Right lobe of liver (tissue), 6 donors: ENCODE data around the gene SHQ1. TPM values are rescaled to one million over a fixed set of nuclear protein-coding genes. Genes with fewer than 3 reads are reported as not detected.

Experiments
- ATAC-seq, 4 donors: fragments of 200-7000 bp; cut with Tn5 transposase; one replicate each; pipeline ENCODE4 v1.9.1; 2020; ENCODE audit warnings: mild to moderate bottlenecking in 4 of 4, moderate library complexity in 4 of 4
- DNase-seq, 3 donors: peaks; one replicate each; pipeline ENCODE4 v3.0.0-alpha.2; 2020
- H3K27ac ChIP-seq, 3 donors: fragments of 200-600 bp; one replicate each; pipeline ENCODE4 v1.8.0; 2022
- H3K27me3 ChIP-seq, 2 donors: fragments of 200-600 bp; one replicate each; pipeline ENCODE4 v1.8.0; 2022
- H3K36me3 ChIP-seq, 4 donors: fragments of 200-600 bp; sonication (generic) in 1 of 4; one replicate each; pipeline versions ENCODE4 v1.5.1 to v1.8.0; 2017 to 2022; ENCODE audit warnings: control low read depth in 1 of 4
- H3K4me1 ChIP-seq, 4 donors: fragments of 200-600 bp; sonication (generic) in 1 of 4; one replicate each; pipeline versions ENCODE4 v1.5.1 to v1.8.0; 2017 to 2022; ENCODE audit warnings: control low read depth in 1 of 4
- H3K4me3 ChIP-seq, 3 donors: fragments of 200-600 bp; one replicate each; pipeline ENCODE4 v1.8.0; 2022
- H3K9me3 ChIP-seq, 4 donors: fragments of 200-600 bp; sonication (generic) in 1 of 4; one replicate each; pipeline versions ENCODE4 v1.5.1 to v1.8.0; 2017 to 2022; ENCODE audit warnings: control low read depth in 1 of 4
- POLR2A ChIP-seq: fragments of 450-650 bp; IDR thresholded peaks from one replicate; pipeline ENCODE4 v1.6.1; 2017; ENCODE audit warnings: antibody characterized with exemption, mild to moderate bottlenecking
- WGBS: methylation state at CpG from one replicate; pipeline ENCODE4 v1.1.6; 2018; ENCODE audit warnings: low coverage, low lambda C conversion rate; ENCODE audit not compliant: insufficient coverage; ENCODE audit errors: missing lambda C conversion rate; 5-methylcytosine and 5-hydroxymethylcytosine counted together
- intact Hi-C, 2 donors: fragments of 100-400 bp; cut with DNase I; formaldehyde crosslinking; loops; one replicate each; pipeline versions ENCODE4 v1.11.2 to v1.14.1; 2022
- long read RNA-seq: library from polyadenylated mRNA; unstranded; transcript quantifications from one replicate; pipeline ENCODE4 v2.0.0, GENCODE V29; 2019
- total RNA-seq, 6 experiments: library from RNA; depleted of rRNA in 2 of 6; stranded (reverse); fragments of >200 nt in 2 of 6; fragmentation: NEBNext Ultra II Directional in 3 of 6; extraction: Animal tissue kit (Norgen Biotek cat#: 25700) in 3 of 6; gene quantifications; one replicate each; pipeline versions ENCODE4 v1.1.0 to v1.2.4, GENCODE V29; 2016 to 2023
- TF ChIP-seq, protein P1 (sequence below), 4 donors: fragments of 200-600 bp in 3 of 4; fragments of 450-650 bp in 1 of 4; IDR thresholded peaks; one replicate each; pipeline versions ENCODE4 v1.5.1 to v1.8.0; 2016 to 2022; ENCODE audit warnings: antibody characterized with exemption in 4 of 4, mild to moderate bottlenecking in 2 of 4
- donor health status: DM: no; HTN: yes; CAD: no.
- donor health status: DM: no; HTN: no; CAD: no.
- donor health status: DM: no; HTN: no; CAD: no.
- donor health status: DM: no; HTN: yes; CAD: no.
- donor health status: DM: no; HTN: yes; CAD: no.

The SHQ1 gene
- 1 to 10 TPM; 5.1 to 9.9 (median 7.9) TPM for total RNA-seq
- long read RNA-seq, partial matches to known transcripts: 0 of 1 reads
- long read RNA-seq, other reads (novel, unspliced or antisense): 0 of 1 reads

DNA sequence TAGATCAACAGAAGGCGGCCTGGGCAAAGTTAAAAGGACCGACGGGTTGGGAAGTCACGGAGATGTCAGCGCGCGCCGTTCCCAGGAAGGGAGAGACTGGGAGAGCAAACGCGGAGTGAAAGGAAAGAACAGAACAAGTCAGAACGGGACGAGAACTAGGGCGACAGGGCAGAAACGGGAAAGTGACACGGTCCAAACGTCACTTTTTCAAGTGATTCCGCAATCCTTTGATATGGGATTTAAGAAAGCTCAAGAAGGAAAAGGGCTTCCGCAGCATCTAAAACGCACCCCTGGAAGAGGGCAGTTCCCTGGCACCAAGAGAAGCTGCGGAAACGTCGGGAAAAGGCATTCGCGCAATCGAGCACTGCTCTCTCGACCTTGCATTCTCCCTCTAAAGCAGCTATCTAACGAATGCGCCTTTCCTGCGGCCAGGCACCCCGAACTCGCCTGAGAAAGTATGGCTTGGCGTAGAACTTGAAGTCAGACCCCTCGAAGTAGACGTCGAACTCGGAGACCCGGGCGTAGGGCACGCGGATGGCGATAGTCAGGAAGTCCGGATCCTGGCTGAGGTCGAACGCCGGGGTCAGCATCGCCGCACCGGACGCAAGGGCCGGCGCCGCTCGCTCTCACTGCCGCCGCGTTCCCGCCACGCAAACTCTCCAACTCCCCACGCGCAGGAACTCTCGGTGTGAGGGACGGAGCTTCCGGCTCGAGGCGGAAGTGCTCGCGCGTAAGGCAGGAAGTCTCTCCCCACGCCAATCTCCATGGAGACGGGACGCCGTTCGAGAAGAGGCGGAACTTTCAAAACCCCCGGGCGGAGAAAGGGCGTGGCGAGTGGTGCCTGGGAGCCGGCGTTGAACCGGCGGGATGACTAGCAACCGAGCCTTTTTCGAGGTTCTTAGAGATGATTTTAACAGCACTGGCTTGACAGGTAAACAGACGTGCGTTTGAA, at the start of gene SHQ1:
Gene SHQ1 (minus strand): TSS at position 695 of the 952 bp plus-strand sequence. CDS start 105 bp downstream, at position 590.
- Histone ChIP-seq H3K27ac (peak within 1 kb of the TSS; percentile 4 to 47 (median 9)), H3K4me3 (peak within 1 kb of the TSS; percentile 72 to 87 (median 75)), H3K27me3 (no peaks in the 10 kb centered on the region), H3K4me1 (peaks cover 0 to 18% (median 0%) of the 10 kb centered on the region in 4 donors), H3K9me3 (no peaks in the 10 kb centered on the region), H3K36me3 (no peaks in the 10 kb centered on the region)
- 0% methylated on average over 32 of the region's 86 CpGs for WGBS
- intact Hi-C loops: no loop called here
- DNase-seq: peak; percentile 97
- TF ChIP-seq, protein P1, sequence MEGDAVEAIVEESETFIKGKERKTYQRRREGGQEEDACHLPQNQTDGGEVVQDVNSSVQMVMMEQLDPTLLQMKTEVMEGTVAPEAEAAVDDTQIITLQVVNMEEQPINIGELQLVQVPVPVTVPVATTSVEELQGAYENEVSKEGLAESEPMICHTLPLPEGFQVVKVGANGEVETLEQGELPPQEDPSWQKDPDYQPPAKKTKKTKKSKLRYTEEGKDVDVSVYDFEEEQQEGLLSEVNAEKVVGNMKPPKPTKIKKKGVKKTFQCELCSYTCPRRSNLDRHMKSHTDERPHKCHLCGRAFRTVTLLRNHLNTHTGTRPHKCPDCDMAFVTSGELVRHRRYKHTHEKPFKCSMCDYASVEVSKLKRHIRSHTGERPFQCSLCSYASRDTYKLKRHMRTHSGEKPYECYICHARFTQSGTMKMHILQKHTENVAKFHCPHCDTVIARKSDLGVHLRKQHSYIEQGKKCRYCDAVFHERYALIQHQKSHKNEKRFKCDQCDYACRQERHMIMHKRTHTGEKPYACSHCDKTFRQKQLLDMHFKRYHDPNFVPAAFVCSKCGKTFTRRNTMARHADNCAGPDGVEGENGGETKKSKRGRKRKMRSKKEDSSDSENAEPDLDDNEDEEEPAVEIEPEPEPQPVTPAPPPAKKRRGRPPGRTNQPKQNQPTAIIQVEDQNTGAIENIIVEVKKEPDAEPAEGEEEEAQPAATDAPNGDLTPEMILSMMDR (IDR thresholded peaks at IDR 0.05): no peak
- peak; percentile 57 for TF ChIP-seq POLR2A
- peak; percentile 98 to 99 (median 99) for ATAC-seq

DNA sequence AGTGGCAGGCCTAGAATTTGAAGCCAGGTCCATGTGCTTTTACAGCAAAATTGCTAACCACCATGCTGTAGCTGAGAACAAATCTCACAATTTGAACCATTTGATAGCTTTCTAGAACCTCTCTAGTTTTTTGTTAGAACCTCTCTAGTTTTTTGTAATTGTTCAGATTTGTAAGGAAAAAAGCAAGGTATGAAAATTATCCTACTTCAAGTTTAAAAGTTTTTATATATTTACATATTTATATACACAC, 49.4 kb upstream of the SHQ1 start:
- Histone ChIP-seq H3K27ac (no peak overlapping the region), H3K27me3 (no peaks in the 10 kb centered on the region), H3K4me3 (no peak overlapping the region), H3K4me1 (no peaks in the 10 kb centered on the region), H3K9me3 (no peaks in the 10 kb centered on the region), H3K36me3 (no peaks in the 10 kb centered on the region)
- intact Hi-C loops: no loop called here
- TF ChIP-seq, protein P1 (IDR thresholded peaks at IDR 0.05): no peak
- no peak for TF ChIP-seq POLR2A
- DNase-seq (no peak), ATAC-seq (no peak)

DNA sequence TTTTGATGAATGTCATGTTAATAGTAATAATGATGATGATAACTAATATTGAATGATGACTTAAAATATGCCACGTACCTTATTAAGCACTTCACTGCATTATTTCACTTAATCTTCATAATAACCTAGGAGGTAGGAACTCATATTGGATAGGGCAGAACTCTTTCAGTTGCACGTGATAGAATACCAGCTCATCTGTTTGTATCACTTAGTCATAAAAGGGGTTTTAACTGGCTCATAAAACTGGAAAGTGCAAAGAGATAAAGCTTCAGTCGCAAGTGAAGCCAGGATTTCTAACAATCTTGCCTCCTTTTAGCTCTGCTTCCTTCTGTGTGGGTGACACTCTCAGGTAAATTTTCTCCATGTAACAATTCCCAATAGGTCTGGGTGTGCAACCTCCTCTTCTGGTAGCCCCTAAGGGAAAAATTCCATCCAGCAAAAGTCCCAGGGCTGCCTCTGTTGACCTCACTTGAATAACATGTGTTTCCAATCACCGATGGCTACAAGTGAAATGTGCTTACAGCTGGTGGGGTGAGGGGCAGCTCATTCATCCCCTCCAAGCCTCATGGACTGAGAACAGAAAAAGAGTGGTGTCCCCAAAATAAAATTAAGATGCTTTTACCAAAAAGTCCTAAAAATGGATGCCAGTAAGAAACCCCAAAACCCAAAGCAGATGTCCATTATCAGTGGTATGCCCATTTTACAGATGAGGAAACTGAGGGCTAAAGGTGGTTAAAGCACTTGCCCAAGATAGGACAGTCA, 48.9 kb upstream of the SHQ1 start:
- intact Hi-C loops: no loop called here
- ATAC-seq: no peak
- no peaks in the 10 kb centered on the region for H3K27me3 ChIP-seq
- TF ChIP-seq, protein P1 (IDR thresholded peaks at IDR 0.05): no peak
- no peak for TF ChIP-seq POLR2A
- H3K9me3 ChIP-seq: no peaks in the 10 kb centered on the region
- no peak overlapping the region for H3K27ac ChIP-seq
- no peaks in the 10 kb centered on the region for H3K36me3 ChIP-seq
- no peak overlapping the region for H3K4me3 ChIP-seq
- no peaks in the 10 kb centered on the region for H3K4me1 ChIP-seq
- no peak for DNase-seq
- WGBS: 72% methylated on average over 4 of the region's 4 CpGs

DNA sequence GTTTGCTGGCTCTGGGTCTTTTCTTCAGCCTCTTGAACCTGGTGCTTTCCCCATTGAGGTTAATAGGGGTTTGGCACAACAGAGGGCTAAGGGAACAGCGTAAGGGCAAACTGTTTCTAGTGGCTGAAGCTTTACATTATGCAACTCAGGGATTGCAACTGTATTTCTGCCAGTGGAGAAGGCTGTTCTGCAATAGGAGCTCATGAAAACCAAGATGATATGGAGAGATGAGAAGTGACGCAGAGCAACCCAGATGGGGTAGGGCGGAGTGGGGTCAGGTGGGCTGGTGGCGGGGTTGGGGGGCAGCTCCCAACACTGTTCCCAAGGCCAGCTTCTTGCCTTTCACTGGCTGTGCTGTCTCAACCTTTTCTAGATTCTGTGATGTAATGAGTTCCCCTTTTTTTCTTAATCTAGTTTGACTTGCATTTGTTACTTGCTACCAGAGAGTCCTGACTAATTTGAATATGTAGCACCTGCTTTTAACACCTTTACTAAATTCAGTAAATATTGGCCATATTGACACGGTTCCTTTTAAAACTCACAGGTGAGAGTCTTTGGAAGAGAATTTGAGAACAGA, 46.8 kb upstream of the SHQ1 start:
- Histone ChIP-seq H3K9me3 (no peaks in the 10 kb centered on the region), H3K36me3 (no peaks in the 10 kb centered on the region), H3K4me1 (no peaks in the 10 kb centered on the region), H3K27ac (no peak overlapping the region), H3K27me3 (no peaks in the 10 kb centered on the region), H3K4me3 (no peak overlapping the region)
- WGBS: 55% methylated on average over 5 of the region's 5 CpGs
- ATAC-seq: no peak
- DNase-seq: no peak
- intact Hi-C loops: no loop called here
- no peak for TF ChIP-seq POLR2A
- TF ChIP-seq, protein P1 (IDR thresholded peaks at IDR 0.05): no peak
